ENCODE data around the gene EIF4A3. TPM values are rescaled to one million over a fixed set of nuclear protein-coding genes. Genes with fewer than 3 reads are reported as not detected.

Gene EIF4A3
- total and polyA plus RNA-seq, 9 donors = 65.5 to 93.4 (median 79.0) TPM

DNA sequence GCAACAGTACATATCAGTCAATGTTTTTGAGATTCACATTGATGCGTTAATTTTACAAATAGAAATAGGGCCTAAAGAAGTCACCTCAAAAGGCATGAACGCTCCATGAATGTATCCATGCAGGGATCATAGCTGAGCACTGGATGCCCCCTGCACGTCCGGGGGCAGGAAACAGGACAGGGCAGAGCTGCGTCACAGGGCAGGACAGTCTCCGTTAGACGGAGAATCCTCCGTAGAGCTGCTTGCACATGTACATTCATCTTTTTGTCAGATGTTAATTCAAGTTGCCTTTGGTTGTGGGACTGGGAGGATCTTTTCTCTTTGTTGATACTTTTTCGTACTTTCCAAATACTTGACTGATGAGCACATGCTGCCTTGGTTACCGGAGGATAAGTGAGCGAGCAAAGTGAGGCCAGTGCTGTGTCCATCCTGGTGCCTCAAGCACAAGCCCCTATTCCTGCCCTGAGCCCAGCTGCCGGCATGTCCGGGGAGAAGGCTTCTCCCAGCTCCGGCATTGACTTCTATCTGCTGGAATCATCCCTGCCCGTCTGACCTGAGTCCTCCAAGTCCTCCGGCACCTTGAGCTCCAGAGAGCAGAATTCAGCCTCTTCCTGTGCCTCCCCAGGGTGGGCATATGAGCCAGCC lies 30.5 kb downstream of the EIF4A3 start:
- Histone ChIP-seq H3K27me3 (ENCODE audit: control insufficient read depth, insufficient read depth, low read length) (no peaks in the 10 kb centered on the region), H3K36me3 (ENCODE audit: control insufficient read depth, insufficient read depth, low read length) (peaks cover 3% of the 10 kb centered on the region), H3K9me3 (replicated peaks; ENCODE audit: control insufficient read depth, low read depth, low read length) (no peaks in the 10 kb centered on the region), H3K27ac (ENCODE audit: low read length) (no peak overlapping the region), H3K4me3 (ENCODE audit: low read length) (no peak overlapping the region), H3K4me1 (ENCODE audit: control insufficient read depth, insufficient read depth, low read length) (no peaks in the 10 kb centered on the region)
- DNase-seq = no peak
- 81% methylated on average over 15 of the region's 16 CpGs for WGBS (ENCODE audit: insufficient coverage)

DNA sequence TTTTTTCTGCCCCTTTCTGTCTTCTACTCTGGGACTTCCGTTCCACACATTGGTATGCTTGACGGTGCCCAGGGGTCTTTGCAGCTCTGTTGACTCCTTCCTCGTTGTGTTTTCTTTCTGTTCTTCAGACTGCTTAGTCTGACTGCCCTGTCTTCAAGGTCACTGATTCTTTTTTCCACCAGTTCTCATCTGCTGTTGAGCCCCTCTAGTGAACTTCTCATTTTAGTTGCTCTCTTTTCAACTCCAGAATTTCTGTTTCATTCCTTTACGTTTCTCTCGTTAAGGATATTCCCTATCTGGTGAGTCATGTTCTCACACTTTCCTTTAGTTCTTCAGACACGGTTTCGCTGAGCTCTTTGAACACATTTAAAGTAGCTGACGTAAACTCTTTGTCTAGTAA lies 31.8 kb downstream of the EIF4A3 start:
- no peaks in the 10 kb centered on the region for H3K9me3 ChIP-seq (replicated peaks; ENCODE audit: control insufficient read depth, low read depth, low read length)

DNA sequence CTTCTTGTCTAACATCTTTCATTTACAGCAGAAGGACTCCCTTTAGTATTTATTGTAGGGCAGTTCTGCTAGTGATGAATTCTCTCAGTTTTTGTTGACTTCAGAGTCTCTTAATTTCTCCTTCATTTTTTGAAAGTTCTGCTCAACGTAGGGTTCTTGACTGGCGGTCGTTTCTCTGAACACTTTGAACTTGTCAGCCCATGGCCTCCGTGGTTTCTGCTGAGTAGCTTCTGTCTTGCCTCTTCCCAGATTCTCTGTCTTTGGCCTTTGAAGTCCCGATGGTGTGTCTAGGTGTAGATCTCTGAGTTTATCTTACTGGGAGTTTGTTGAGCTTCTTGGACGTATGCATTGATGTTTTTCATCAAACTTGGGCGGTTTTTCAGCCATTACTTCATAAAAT lies 32.2 kb downstream of the EIF4A3 start:
- no peaks in the 10 kb centered on the region for H3K9me3 ChIP-seq (replicated peaks; ENCODE audit: control insufficient read depth, low read depth, low read length)
- no peak overlapping the region for H3K27ac ChIP-seq (ENCODE audit: low read length)
- H3K4me1 ChIP-seq (ENCODE audit: control insufficient read depth, insufficient read depth, low read length) = no peaks in the 10 kb centered on the region
- 89% methylated on average over 4 of the region's 7 CpGs for WGBS (ENCODE audit: insufficient coverage)
- H3K36me3 ChIP-seq (ENCODE audit: control insufficient read depth, insufficient read depth, low read length) = peaks cover 3% of the 10 kb centered on the region
- no peak for DNase-seq
- no peak overlapping the region for H3K4me3 ChIP-seq (ENCODE audit: low read length)
- no peaks in the 10 kb centered on the region for H3K27me3 ChIP-seq (ENCODE audit: control insufficient read depth, insufficient read depth, low read length)

More for the DNA sequence above, 31.8 kb downstream of the EIF4A3 start:
- Histone ChIP-seq H3K27ac (ENCODE audit: low read length) (no peak overlapping the region), H3K36me3 (ENCODE audit: control insufficient read depth, insufficient read depth, low read length) (peaks cover 3% of the 10 kb centered on the region), H3K4me1 (ENCODE audit: control insufficient read depth, insufficient read depth, low read length) (no peaks in the 10 kb centered on the region), H3K4me3 (ENCODE audit: low read length) (no peak overlapping the region), H3K27me3 (ENCODE audit: control insufficient read depth, insufficient read depth, low read length) (no peaks in the 10 kb centered on the region)
- no peak for DNase-seq
- WGBS (ENCODE audit: insufficient coverage) = 94% methylated on average over 7 of the region's 8 CpGs

- no peak overlapping the region for H3K27ac ChIP-seq (ENCODE audit: low read length)
- no peak for DNase-seq
- WGBS (ENCODE audit: insufficient coverage) = 93% methylated on average over 8 of the region's 20 CpGs
- no peaks in the 10 kb centered on the region for H3K27me3 ChIP-seq (ENCODE audit: control insufficient read depth, insufficient read depth, low read length)
- no peaks in the 10 kb centered on the region for H3K9me3 ChIP-seq (replicated peaks; ENCODE audit: control insufficient read depth, low read depth, low read length)
- no peak overlapping the region for H3K4me3 ChIP-seq (ENCODE audit: low read length)
- peaks cover 3% of the 10 kb centered on the region for H3K36me3 ChIP-seq (ENCODE audit: control insufficient read depth, insufficient read depth, low read length)
- no peaks in the 10 kb centered on the region for H3K4me1 ChIP-seq (ENCODE audit: control insufficient read depth, insufficient read depth, low read length)
Observed at GRCh38 chr17:80113033-80113484, 33.9 kb downstream of the EIF4A3 start.

GRCh38 chr17:80112471-80113032 lies 34.4 kb downstream of the EIF4A3 start:
- DNase-seq = no peak
- H3K36me3 ChIP-seq (ENCODE audit: control insufficient read depth, insufficient read depth, low read length) = peaks cover 3% of the 10 kb centered on the region
- H3K27me3 ChIP-seq (ENCODE audit: control insufficient read depth, insufficient read depth, low read length) = no peaks in the 10 kb centered on the region
- 89% methylated on average over 21 of the region's 24 CpGs for WGBS (ENCODE audit: insufficient coverage)
- H3K4me1 ChIP-seq (ENCODE audit: control insufficient read depth, insufficient read depth, low read length) = no peaks in the 10 kb centered on the region
- no peak overlapping the region for H3K4me3 ChIP-seq (ENCODE audit: low read length)
- no peak overlapping the region for H3K27ac ChIP-seq (ENCODE audit: low read length)
- H3K9me3 ChIP-seq (replicated peaks; ENCODE audit: control insufficient read depth, low read depth, low read length) = no peaks in the 10 kb centered on the region

DNA sequence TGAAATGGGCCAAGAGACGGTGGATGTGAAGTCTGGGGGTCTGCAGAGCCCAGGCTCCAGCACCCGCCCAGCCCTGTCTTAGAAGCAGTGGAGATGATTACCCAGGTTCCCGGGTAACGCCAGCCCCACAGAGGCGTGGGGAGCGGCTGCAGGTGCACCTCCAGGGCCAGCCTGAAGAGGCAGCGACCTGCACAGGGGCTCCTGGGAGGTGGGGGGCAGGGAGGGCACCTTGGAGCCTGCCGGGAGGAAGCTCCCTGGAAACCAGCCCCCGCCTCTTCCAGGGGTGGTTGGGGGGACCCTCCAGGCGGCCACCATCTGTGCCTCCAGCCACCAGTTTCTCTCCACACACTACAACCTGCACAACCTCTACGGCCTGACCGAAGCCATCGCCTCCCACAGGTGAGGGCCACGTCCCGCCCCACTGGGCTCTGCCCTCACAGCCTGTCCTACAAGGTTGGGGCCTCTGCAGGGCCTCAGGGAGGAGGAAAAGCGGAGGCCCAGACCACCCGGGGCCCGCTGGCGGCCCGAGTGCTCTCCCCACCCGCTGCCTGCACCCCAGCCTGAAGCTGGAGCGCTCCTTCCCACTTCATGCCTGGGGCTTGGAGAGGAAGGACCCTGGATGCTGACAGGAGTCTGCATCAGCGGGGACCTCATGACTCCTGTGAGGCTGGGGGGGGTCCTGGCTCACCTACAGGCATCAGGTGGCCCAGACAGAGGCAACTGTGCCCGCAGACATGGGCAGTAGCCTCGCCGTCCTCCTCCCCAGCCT lies 35.0 kb downstream of the EIF4A3 start:
- Histone ChIP-seq H3K9me3 (replicated peaks; ENCODE audit: control insufficient read depth, low read depth, low read length) (no peaks in the 10 kb centered on the region), H3K27me3 (ENCODE audit: control insufficient read depth, insufficient read depth, low read length) (no peaks in the 10 kb centered on the region), H3K27ac (ENCODE audit: low read length) (no peak overlapping the region), H3K4me1 (ENCODE audit: control insufficient read depth, insufficient read depth, low read length) (no peaks in the 10 kb centered on the region), H3K36me3 (ENCODE audit: control insufficient read depth, insufficient read depth, low read length) (peaks cover 3% of the 10 kb centered on the region), H3K4me3 (ENCODE audit: low read length) (no peak overlapping the region)
- 72% methylated on average over 21 of the region's 26 CpGs for WGBS (ENCODE audit: insufficient coverage)
- no peak for DNase-seq

DNA sequence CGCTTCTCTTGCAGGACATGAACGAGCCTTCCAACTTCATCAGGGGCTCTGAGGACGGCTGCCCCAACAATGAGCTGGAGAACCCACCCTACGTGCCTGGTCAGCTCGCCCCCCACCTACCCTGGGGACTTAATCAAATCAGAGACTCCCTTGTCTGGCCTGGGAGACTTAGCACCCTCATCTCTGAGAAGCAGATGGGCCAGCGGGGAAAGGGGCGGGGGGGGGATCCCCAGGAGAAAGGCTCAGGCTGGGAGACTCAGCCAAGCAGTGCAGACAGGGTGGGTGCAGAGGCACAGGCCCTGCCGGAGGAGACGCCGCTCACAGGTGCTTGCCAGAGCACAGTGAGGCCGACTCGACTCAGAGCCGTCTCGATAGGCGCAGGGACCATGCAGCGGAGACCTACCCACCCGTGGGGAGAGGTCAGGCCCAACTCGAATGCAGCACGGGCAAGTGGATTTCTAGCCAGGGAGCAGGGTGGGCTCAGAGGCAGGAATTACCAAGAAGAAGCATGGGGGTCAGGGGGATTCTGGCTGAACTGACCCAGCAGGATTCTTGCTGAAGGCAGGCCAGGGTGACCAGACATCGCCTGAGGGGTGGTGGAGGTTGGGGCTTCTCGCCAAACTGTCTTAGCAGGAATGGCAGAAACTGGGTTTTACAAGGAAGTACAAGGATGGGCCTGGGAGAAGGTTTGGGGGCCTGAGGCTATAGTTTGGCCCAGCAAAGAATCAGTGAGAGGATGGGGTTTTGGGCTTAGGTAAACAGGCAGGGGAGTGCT lies 35.8 kb downstream of the EIF4A3 start:
- DNase-seq = no peak
- WGBS (ENCODE audit: insufficient coverage) = 88% methylated on average over 19 of the region's 21 CpGs
- H3K36me3 ChIP-seq (ENCODE audit: control insufficient read depth, insufficient read depth, low read length) = peaks cover 3% of the 10 kb centered on the region
- no peaks in the 10 kb centered on the region for H3K9me3 ChIP-seq (replicated peaks; ENCODE audit: control insufficient read depth, low read depth, low read length)
- H3K4me3 ChIP-seq (ENCODE audit: low read length) = no peak overlapping the region
- H3K27ac ChIP-seq (ENCODE audit: low read length) = no peak overlapping the region
- H3K27me3 ChIP-seq (ENCODE audit: control insufficient read depth, insufficient read depth, low read length) = no peaks in the 10 kb centered on the region
- peaks cover 3% of the 10 kb centered on the region for H3K4me1 ChIP-seq (ENCODE audit: control insufficient read depth, insufficient read depth, low read length)

DNA sequence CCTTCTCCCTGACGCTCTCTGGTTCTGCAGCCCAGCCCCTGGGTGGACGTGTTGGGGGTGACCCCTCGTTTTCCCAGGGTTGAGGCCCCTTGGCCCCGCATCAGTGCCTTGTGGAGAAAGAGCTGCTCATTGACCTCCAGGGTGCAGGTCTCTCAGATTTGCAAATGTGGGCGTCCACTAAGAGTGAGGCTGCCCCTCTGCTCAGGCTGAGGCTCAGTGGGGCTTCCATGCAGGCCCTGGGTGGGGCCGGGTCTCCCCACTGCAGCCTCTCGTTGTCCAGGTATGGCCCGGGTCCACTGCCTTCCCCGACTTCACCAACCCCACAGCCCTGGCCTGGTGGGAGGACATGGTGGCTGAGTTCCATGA lies 36.5 kb downstream of the EIF4A3 start:
- Histone ChIP-seq H3K27ac (ENCODE audit: low read length) (no peak overlapping the region), H3K27me3 (ENCODE audit: control insufficient read depth, insufficient read depth, low read length) (no peaks in the 10 kb centered on the region), H3K9me3 (replicated peaks; ENCODE audit: control insufficient read depth, low read depth, low read length) (no peaks in the 10 kb centered on the region), H3K4me3 (ENCODE audit: low read length) (no peak overlapping the region), H3K36me3 (ENCODE audit: control insufficient read depth, insufficient read depth, low read length) (peaks cover 3% of the 10 kb centered on the region), H3K4me1 (ENCODE audit: control insufficient read depth, insufficient read depth, low read length) (peaks cover 10% of the 10 kb centered on the region)
- 74% methylated on average over 7 of the region's 9 CpGs for WGBS (ENCODE audit: insufficient coverage)
- no peak for DNase-seq

DNA sequence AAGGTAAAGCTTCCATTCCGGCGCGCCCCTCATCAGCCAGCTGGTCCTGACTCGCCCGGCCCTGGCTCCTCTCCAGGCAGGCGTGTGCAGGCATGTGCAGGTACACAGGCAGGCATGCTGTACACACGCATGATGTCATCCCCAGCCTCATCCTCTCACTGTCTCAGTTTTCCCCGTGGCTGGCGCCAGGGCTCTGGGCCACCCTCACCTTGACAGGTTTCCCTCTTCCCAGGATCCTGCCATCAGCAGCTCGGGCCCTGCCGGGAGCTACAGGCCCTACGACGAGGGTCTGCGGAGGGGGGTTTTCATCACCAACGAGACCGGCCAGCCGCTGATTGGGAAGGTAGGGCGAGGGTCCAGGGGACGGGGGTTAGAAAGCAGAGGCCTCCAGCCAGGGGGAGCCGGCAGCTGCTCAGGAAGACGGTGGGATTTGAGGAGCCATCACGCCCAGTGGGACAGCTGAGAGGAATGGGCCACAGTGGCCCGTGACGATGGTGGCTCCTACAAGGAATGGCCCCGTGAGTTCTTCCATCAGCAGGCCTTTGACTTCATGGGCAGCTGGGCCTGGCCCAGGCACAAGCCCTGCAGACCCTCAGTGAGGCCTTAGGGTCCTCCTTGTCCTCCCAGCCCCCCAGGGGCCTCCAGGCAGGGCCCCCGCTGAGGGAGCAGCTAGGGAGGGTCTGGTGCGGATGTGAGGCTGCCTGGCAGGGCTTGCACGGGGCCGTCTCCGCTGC lies 37.0 kb downstream of the EIF4A3 start:
- no peak overlapping the region for H3K27ac ChIP-seq (ENCODE audit: low read length)
- no peak for DNase-seq
- H3K9me3 ChIP-seq (replicated peaks; ENCODE audit: control insufficient read depth, low read depth, low read length) = no peaks in the 10 kb centered on the region
- H3K4me3 ChIP-seq (ENCODE audit: low read length) = no peak overlapping the region
- peaks cover 11% of the 10 kb centered on the region for H3K4me1 ChIP-seq (ENCODE audit: control insufficient read depth, insufficient read depth, low read length)
- H3K36me3 ChIP-seq (ENCODE audit: control insufficient read depth, insufficient read depth, low read length) = peaks cover 3% of the 10 kb centered on the region
- 85% methylated on average over 29 of the region's 30 CpGs for WGBS (ENCODE audit: insufficient coverage)
- peaks cover under 1% of the 10 kb centered on the region for H3K27me3 ChIP-seq (ENCODE audit: control insufficient read depth, insufficient read depth, low read length)

Data from muscle of leg (tissue), 11 donors.